HG03457 (cell line): Measurements from ENCODE around the gene FRMD4A.
"Not testable (repeated sequence)": the region's sequence is repeated elsewhere in the genome, so short reads cannot be mapped to it uniquely, and the experiment has no call there.

ENCODE experiments used
- ATAC-seq: cut with Tn5 transposase; IDR thresholded peaks from one replicate; pipeline ENCODE4 v1.9.1; 2021; ENCODE audit warnings: moderate number of reproducible peaks; ENCODE audit not compliant: unreplicated experiment

Gene FRMD4A

DNA sequence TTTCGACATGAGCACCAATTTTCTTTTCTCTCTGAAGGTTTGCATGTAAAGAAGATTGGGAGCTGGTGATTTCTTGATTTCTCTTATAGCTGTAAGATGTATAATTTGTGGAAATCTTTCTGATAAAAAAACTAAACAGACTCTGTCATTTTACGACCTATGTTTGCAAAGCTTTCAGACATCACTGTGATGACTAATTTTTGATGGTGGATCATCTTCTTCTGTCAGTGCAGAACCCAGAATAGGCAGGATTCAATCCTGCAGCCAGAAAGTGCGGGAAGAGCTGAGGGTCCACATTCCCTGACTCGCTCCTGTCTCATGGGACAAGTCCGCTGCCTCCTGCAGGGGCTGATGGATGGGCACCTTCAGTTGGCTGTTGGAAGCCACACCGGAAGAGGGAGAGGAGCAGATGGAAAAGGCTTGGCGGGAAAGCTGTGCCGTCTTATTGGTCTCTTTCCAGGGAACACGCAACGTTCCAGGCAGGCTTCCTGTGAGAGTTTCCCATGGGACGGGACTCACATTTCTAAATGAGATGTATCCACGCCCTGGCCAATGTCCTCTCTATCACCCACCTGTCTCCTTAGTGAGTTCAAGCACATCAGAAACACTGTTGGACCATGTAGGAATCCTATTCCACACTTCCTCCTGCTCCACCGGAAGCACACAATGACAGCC, 557.1 kb downstream of the FRMD4A start:
- ATAC-seq, result no peak

DNA sequence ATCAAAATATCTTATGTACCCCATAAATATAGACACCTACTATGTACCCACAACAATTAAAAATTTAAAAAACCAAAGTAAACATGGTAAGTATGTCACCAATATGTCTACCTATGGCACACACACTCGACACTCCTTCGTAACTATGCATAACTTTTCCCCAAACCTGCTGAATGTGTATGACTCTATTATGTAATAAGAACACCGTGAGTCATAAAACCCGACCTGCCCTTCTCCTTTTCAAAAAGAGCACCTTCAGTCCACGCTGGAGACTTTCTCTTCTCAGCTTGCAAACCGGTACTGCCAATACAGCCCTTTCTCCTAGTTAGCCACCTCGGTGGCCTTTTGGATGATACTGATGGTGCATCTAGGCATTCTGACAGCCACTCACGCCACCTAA, 557.7 kb downstream of the FRMD4A start:
- no peak for ATAC-seq

DNA sequence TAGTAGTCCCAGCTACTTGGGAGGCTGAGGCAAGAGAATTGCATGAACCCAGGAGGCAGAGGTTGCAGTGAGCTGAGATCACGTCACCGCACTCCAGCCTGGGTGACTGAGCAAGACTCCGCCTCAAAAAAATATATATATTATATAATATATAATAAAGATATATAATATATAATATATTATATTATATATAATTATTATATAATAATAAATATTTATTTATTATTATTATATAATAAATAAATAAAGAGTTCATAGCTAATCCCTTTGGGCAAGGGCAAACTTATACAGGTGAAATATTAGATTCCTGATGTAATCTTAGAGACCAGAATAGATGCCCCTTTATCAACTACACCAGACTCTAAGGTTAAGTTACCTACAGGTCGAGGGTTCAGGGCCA, 558.7 kb downstream of the FRMD4A start:
- ATAC-seq, result no peak

DNA sequence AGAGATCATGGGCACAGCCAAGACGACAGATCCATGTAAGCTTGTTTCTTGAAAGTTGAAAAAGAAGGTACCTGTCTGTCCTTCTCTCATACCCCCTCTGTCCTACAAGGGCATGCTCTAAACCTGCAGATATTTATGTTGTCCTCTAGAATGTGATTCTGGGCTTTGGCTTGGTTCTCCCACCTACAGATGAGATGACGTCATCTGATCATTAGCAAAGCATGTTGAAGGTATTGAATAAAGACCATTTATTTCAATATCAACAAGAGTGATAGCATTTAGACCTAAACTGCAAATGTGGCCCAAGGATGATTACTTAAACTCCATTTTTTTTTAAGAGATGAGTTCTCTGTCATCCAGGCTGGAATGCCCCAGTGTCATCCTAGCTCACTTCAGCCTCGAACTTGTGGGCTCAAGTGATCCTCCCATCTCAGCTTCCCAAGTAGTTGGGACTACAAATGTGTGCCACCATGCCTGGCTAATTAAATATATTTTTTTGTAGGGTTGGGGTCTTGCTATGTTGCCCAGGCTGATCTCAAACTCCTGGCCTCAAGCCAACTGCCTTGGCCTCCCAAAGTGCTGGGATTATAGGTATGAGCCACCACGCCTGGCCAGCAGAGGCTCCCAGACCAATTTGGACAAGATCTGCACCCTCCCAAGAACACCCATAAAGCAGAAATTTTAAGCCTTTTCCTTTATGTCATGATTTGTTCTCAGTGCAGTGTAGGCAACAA, 559.8 kb downstream of the FRMD4A start:
- ATAC-seq, result no peak

DNA sequence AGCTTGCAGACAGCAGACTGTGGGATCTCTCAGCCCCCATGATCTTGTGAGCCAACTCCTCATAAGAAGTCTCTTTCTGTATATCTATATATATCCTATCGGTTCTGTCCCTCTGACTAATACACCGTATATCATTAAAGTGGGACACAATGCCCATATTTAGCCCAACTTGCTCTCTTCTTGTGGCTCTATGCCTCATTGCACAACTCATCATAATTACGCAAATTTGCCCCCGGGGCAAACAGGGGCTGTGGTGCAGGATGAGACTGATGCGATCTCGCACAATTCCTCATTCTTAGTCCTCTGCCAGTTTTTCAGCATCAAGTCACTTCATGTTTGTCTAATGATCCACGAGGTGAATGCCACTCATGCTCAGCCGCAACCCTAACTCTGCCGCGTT, 560.8 kb downstream of the FRMD4A start:
- peak; percentile 35 for ATAC-seq

DNA sequence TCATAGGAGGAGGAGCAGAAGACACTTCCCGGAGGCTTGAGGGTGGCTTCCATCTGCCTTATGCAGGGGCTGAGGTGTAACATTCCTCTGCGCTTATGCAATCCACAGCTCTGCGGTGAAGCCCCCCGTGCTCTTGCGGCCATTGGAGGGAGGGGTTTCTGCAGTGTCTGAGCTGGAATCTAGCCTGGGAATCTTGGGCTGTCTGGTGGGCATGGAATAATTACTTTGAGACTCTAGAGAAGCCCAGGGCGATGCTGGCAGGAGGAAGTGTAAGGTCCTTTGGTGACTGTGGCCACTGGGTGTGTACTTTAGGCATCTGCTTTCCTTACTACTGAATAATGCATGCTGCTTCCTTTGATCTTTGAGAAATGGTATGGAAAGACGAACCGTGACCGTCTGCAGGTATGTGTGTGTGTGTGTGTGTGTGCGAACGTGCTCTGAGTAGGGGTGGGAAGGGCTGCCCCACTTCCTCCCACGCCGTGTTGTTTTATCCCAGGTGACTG, 563.0 kb downstream of the FRMD4A start:
- no peak for ATAC-seq

DNA sequence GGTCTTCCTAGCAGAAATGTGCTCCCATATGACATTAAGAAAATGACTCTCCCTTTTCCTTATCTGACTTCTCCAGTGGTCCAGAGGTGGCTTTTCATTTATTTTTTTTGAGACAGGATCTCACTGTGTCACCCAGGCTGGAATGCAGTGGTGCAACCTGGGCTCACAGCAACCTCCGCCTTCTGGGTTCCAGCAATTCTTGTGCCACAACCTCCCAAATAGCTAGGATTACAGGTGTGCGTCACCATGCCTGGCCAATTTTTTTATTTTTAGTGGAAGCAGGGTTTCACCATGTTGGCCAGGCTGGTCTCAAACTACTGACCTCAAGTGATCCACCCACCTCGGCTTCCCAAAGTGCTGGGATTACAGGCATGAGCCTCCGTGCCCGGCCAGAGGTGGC, 563.6 kb downstream of the FRMD4A start:
- ATAC-seq, result not testable (repeated sequence)

DNA sequence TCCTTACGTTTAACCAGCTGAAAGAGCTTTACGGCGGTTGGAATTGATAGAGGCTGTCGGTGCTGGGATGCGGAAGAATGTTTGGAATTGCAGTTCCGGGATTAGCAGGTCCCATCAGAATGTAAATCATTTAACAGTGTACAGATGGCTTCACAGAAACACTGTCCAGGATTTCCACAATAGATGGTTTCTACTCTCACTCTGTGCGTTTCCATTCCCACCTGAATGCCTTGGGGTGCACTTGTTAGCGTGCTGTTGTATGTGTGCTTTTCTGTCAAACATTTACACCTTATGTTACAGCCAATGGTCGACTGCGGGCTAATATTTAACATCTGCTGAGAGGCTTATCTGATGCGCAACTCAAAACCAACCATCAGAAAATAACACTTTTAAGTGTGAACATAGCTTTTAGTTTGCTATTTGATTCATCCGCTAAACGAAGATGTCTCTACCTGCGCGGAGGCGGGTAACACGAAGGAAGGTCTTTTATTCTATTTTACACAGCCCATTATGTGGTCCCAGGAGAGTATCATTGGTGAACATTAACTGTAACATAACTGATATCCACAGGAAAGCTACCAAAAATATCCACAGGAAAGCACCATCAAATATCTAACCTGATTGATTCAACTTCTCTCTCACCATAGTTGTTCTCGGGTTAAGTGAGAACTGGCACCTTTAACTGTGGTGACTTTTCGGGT, 564.9 kb downstream of the FRMD4A start:
- ATAC-seq, result peak; percentile 51

DNA sequence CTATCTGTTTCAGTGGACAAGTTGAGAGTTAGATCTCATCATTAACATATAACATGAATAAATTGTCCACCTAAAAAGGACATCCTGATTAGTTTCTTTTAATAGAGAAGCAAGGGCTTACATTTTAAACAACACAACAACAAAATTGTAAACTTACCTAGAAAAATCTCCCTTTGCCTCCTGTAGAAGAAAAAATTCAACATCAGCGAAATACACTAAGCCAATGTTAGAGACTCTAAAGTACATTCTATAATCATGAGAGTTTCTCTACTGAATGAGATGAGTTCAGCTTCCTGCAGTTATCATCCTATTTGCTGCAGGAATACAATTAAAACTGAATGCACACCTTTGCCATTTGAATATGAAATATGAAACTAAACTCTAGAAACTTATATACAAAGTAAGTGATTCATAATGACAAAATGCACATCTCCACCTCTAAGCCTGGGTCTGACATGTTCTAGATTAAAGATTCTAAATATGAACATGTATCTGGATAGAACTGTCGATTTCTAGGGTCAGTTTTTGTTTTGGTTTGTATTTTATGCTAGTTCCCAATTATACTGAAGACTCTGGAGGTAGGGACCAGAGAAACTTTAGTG, 569.1 kb downstream of the FRMD4A start:
- no peak for ATAC-seq

DNA sequence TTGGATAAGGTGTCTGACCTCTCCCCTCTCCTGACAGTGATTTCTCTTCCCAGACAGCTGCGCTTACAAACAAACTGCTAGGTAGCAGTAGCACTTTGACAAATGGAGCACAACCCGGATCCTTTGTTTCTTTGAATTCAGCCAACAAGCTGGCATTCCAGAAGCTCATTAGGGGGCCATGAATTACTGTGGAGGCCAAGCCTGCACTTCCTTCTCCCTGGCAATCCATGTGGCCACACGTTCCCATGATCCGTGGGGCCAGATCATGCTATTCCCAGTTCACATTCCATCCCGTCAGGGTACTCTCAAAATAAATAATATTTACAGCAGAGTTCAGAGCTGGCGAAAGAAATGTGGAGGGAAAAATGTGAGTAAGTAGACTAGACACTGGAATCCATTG, 571.6 kb downstream of the FRMD4A start:
- ATAC-seq, result no peak

DNA sequence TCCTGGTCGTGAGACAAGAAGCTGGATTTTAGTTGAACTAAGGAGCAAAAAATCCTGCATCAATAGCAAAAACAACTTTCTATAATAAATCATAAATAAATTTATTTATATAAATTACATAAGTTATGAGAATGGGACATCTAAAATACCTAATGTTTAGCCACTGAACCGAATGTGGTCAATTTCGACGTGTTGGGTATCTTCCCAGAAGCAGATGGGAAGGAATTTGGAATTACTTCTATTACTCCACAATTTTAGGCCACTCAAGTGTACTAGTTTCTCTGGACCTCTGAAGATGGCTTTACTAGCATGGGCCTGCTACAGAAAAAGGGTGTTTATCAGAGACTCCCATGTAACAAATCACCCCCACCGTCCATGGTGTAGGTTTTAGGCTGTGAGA, 572.0 kb downstream of the FRMD4A start:
- ATAC-seq, result no peak

DNA sequence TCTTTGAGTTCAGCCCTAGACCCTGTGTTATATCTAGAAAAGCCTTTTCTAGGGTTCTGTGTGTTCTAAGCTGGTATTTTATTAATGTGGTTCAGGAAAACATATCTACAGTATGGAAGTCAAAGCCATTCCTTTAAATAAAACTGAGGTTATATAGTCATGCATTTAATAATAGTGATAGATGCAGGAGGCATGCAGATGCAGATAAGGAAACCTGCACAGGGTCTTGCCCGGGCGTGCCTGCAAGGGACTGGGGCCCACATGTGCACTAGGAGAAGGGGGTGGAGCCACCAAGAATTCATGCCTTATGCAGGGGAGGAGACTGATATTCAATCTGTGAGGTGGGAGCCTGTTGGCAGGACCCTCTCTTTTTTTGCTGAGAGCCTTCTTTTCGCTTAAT, 572.4 kb downstream of the FRMD4A start:
- ATAC-seq, result no peak

DNA sequence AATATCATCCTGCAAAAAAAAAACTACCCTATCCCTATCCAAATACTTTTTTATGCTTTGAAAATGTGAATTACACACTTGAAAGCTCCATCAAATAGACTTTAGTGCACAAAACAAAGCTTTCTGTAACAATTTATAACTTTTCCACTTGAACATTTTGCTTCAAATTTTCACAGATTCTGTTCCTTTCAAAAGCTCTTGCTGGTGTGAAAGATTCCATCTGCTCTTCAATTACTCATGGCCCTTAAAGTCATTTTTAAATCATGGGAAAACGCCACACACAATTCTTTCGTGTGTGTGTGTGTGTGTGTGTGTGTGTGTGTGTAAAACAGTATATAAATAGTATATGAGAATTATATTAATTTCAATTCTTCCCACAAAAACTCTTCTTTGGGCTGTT, 576.4 kb downstream of the FRMD4A start:
- ATAC-seq, result no peak

DNA sequence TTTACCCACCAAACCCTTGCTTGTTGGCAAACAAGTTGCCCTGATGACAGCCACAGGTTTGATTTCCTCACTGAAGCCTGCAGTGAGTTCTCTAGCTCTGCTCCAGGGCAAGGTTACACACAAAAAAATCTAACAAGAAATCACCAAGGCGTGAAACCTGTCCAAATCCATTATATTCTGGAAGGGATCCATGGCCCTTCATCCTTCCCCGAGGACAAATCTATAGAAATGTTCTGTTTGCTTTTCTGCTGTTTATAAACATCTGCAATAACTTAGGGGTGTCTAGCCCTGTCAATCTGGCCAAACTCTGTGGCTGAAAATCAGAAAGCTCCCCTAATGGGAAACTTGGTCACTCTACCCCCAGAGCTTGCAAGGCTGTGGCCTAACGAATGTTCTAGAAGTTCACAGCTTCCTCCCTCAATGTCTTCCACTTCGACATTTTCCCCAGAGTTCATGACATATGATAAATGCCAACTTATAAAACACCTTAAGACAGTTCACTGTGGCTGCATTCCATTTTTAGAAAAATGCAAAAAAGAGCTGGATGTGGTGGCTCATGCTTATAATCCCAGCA, 579.4 kb downstream of the FRMD4A start:
- no peak for ATAC-seq

DNA sequence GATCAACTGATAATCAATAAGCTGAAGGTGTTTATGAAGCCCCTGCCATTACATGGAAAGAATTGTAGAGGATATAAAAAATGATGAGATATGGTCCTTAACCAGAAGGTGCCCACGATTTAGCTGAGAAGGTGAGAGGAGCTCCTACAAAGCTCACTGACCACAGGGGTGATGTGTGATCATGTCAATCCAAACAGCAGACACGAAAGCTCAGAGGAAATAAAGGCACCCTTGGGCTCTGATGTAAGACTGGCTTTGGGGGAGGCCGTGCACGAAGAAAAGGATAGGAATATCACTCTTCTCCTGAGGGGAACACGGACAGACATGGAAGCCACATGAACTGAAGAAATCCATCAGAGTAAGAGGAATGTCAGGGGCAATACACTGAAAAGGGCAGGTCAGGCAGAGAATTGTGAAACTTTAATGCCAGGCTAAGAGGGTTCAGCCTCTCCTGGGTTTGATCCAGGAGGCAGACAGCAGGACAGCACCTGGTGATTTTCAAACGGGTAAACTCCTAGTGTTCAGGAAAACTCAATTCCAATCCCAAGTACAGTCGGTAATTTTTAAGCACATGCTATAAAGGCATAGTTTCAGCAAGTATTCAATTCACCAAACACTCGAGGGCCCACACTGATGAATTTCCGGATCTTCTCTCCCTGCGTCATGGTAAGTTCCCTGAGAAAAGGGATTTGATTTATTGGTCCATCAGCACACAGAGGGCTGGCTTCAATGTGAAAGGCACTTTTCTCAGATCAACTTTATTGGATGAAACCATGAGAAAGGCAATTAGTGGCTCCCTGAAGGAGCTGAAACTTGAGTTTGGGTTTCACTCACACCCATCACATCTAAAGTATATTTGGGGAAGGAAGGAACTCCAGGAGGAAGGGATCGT, 580.2 kb downstream of the FRMD4A start:
- no peak for ATAC-seq

DNA sequence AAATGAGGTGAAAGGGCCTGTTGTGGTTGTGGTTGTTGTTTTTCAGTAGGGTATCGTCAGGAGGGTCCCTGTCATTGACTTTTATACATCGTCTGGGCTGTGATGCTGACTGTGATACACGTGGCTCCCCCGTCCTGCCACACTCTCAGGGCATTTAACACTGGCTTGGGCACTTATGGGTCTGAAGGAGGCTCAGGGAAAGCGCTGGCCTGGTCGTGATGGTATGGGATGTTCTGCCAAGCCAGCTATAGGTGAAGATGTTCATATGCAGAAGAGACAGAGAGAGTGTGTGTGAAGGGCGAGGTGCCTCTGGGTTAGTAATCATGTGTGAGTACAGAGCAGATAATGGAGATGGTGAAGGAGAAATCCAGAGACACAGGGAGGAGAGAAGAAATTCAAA, 585.5 kb downstream of the FRMD4A start:
- no peak for ATAC-seq

DNA sequence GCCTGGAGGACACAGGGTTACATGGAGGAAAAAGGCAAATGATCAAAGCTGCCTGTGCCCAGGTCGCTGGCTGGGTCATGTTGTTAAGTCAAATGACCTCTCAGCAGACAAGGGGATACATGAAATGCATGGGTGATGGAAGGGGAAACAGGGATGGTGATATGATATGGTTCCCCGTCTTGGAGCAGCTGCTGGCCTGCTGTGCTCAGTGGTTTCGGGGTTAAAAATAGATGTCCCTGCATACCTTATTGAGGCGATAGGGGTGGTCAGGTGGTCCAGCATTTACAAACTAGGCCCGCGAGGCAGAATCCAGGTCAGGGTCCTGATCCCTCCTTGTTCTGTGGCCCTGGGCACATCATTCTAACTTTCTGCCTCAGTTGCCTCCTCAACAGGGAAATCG, 586.8 kb downstream of the FRMD4A start:
- ATAC-seq, result no peak

DNA sequence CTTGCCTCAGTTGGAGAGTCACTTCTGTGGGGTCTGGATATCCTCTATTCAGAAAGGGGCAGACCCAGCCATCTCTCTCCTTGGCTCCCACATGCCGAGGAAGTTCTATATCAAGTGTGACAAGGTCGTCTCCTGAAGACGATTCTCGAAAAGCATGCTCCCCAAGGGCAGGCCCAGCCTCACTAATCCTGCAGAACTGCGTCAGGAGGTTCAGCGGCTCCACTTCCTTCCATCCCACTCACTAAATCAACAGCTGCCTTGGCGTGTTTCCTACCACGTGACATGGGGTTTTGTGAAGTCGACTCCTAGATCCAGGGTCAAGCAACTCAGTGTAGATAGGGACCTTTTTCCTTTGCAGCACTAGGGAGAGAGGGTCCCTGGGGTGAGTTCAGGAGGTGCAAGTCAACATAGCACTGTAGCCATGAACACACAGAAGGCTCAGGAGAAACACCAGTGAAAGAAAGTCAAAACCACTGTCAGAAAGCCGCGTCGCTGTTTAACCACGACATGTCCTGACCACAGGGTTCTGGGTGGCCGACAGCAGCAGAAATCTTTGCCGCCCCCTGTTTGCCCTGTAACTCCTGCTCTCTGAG, 587.5 kb downstream of the FRMD4A start:
- ATAC-seq, result no peak

DNA sequence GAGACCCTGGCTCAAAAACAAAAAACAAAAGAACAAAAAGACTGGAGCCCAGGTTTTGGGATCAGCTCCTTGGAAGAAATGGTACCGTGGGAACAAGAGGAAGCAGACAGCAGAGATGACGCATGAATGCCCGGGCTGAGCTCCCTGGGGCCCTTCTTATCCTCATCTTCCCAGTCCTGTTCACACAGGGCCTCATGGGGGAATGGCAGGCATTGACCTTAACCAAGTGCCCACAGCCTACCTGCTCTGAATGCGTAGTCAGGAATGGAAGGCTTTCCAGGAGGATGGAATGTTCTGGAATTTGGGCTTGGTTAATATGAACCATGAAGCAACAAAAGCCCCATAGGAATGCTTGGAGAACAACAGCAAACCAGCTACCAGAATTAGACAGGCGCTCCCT, 589.3 kb downstream of the FRMD4A start:
- no peak for ATAC-seq

DNA sequence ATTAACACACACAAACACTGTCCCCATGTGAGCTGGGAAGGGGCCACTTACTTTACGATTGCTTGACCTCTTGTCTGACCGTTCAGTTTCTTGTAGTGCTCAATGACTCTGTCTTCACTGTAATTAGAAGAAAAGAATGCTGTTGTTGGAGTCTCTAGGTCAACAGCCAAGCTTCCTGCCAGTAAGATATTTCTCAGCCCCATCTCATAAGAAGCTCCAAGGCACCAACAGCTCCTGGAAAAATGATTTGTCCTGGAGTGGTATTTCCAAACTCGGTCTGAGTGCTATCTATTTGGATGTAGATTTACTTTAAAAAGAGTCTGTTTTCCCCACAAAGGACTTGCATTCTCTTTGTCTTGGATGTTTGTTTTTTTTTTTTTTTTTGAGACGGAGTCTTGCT, 590.3 kb downstream of the FRMD4A start:
- no peak for ATAC-seq
